Fibroblast of villous mesenchyme (primary cell): Measurements from ENCODE around the gene MIX23. TPM values are rescaled to one million over a fixed set of nuclear protein-coding genes. Genes with fewer than 3 reads are reported as not detected.

ENCODE experiments used
- DNase-seq: peaks from one replicate; pipeline ENCODE4 v3.0.0-alpha.2; 2010; ENCODE audit warnings: low read depth
- H3K4me3 ChIP-seq: 2 replicates; pipeline ENCODE4 v1.5.1; 2011; ENCODE audit warnings: low read depth, mild to moderate bottlenecking, low read length
- CTCF ChIP-seq: IDR thresholded peaks from 2 replicates; pipeline ENCODE4 v1.5.1; 2012; ENCODE audit warnings: low read depth, mild to moderate bottlenecking, low read length; ENCODE audit not compliant: insufficient read depth
- total RNA-seq: library from RNA; depleted of rRNA; stranded (reverse); fragments of >200 nt; gene quantifications from 2 replicates; pipeline ENCODE4 v1.2.3, GENCODE V29; 2012

Gene MIX23
- total RNA-seq, 1 donor, result 36.3 TPM

GRCh38 chr3:122407946-122408345, 24.9 kb upstream of the MIX23 start:
- TF ChIP-seq CTCF, result no peak
- no peak for DNase-seq
- no peak overlapping the region for H3K4me3 ChIP-seq

GRCh38 chr3:122406198-122406597, 23.2 kb upstream of the MIX23 start:
- H3K4me3 ChIP-seq, result no peak overlapping the region
- DNase-seq, result no peak
- TF ChIP-seq CTCF, result no peak

GRCh38 chr3:122405015-122405414, 22.0 kb upstream of the MIX23 start:
- DNase-seq, result no peak

GRCh38 chr3:122403489-122403888, 20.5 kb upstream of the MIX23 start:
- no peak for DNase-seq
- no peak for TF ChIP-seq CTCF
- H3K4me3 ChIP-seq, result no peak overlapping the region

More at GRCh38 chr3:122405015-122405414, 22.0 kb upstream of the MIX23 start:
- no peak overlapping the region for H3K4me3 ChIP-seq
- no peak for TF ChIP-seq CTCF

GRCh38 chr3:122398920-122399319, 15.9 kb upstream of the MIX23 start:
- TF ChIP-seq CTCF, result no peak
- H3K4me3 ChIP-seq, result no peak overlapping the region
- DNase-seq, result no peak

GRCh38 chr3:122397201-122397600, 14.2 kb upstream of the MIX23 start:
- H3K4me3 ChIP-seq, result no peak overlapping the region
- DNase-seq, result peak; percentile 32
- TF ChIP-seq CTCF, result no peak

GRCh38 chr3:122396511-122396910, 13.5 kb upstream of the MIX23 start:
- TF ChIP-seq CTCF, result no peak
- H3K4me3 ChIP-seq, result no peak overlapping the region
- no peak for DNase-seq
